ENCODE measurements around the gene COLQ. TPM values are rescaled to one million over a fixed set of nuclear protein-coding genes. Genes with fewer than 3 reads are reported as not detected.
"Not testable (repeated sequence)": the region's sequence is repeated elsewhere in the genome, so short reads cannot be mapped to it uniquely, and the experiment has no call there.

COLQ gene
- total RNA-seq, 1 donor from 2014 or later, result 1.2 TPM

DNA sequence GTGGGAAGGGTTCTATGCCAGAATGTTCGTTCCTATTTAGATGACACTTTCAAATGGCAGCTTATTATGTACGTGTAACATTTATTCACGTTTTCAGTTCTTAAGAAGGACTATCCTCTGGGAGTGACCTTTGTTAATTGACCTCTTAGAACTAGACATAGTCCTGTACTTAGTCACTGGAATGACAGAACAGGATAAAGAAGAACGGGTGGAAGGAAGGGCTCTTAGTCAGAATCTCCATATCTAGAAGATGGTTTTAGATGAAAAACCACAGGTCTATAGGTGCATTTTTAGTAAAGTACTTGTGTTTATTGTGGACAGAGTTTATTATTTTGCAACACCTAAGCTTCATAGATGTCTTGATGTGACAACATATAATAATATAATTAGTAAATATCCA is 100.6 kb downstream of the COLQ start:
- no peaks in the 10 kb centered on the region for H3K9me3 Mint-ChIP-seq
- ChIA-PET CTCF (no interaction called here), POLR2A (no interaction called here)
- ATAC-seq (ENCODE audit: low read depth) (no peak), DNase-seq (no peak)
- intact Hi-C loops (cut with micrococcal nuclease), result loop anchor here (10.0 kb wide), 1 partner anchor 394 kb away; no protein-coding TSS in a partner anchor
- H3K27ac Mint-ChIP-seq, result no peak overlapping the region
- H3K27me3 Mint-ChIP-seq, result no peaks in the 10 kb centered on the region
- H3K4me1 Mint-ChIP-seq, result peaks cover 8% of the 10 kb centered on the region
- TF ChIP-seq, protein P1, sequence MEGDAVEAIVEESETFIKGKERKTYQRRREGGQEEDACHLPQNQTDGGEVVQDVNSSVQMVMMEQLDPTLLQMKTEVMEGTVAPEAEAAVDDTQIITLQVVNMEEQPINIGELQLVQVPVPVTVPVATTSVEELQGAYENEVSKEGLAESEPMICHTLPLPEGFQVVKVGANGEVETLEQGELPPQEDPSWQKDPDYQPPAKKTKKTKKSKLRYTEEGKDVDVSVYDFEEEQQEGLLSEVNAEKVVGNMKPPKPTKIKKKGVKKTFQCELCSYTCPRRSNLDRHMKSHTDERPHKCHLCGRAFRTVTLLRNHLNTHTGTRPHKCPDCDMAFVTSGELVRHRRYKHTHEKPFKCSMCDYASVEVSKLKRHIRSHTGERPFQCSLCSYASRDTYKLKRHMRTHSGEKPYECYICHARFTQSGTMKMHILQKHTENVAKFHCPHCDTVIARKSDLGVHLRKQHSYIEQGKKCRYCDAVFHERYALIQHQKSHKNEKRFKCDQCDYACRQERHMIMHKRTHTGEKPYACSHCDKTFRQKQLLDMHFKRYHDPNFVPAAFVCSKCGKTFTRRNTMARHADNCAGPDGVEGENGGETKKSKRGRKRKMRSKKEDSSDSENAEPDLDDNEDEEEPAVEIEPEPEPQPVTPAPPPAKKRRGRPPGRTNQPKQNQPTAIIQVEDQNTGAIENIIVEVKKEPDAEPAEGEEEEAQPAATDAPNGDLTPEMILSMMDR (IDR thresholded peaks at IDR 0.05), result no peak
- H3K36me3 Mint-ChIP-seq (ENCODE audit: low read depth), result peaks cover 57% of the 10 kb centered on the region
- no peak overlapping the region for H3K4me3 Mint-ChIP-seq

DNA sequence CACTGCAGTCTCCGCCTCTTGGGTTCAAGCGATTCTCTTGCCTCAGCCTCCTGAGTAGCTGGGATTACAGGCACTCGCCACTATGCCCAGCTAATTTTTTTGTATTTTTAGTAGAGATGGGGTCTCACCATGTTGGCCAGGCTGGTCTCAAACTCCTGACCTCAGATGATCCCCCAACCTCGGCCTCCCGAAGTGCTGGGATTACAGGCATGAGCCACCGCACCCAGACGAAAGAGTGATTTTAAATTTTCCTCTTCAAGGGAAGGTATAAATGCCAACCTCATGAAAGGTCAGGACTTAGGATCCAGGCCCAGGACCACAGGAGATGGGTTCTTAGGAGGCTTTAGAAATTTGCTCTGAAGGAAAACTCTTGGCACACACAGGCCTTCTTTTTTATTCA is 110.5 kb downstream of the COLQ start:
- CTCF ChIA-PET; H3K4me3 Mint-ChIP-seq; DNase-seq; H3K27me3 Mint-ChIP-seq; H3K4me1 Mint-ChIP-seq; H3K27ac Mint-ChIP-seq; H3K9me3 Mint-ChIP-seq; ATAC-seq (ENCODE audit: low read depth); intact Hi-C loops (cut with micrococcal nuclease): not testable (repeated sequence)
- POLR2A ChIA-PET, result interaction anchor here (0.6 kb wide), 1 partner anchor 229 kb away, joined by 3 read pairs; no protein-coding TSS in a partner anchor
- H3K36me3 Mint-ChIP-seq (ENCODE audit: low read depth), result peaks cover 59% of the 10 kb centered on the region

DNA sequence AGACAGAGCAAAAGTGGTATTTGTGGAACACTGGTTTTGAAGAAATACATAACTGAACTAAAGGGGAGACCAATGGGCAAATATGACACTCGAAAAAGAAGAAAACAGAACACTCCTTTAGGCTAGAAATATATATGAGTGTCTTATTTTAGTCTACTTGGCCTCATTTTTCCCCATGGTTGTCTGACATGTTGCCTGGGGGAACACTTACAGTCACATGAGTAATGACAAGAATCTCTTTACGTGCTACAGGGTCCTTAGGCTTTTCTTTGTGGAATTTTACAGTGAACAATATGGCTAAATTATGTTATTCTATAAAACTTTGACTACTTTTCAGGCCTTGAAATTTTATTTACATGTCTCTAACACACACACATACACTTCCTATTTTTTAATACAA is 111.7 kb downstream of the COLQ start:
- Mint-ChIP-seq H3K27ac (no peak overlapping the region), H3K4me1 (peaks cover 7% of the 10 kb centered on the region), H3K27me3 (no peaks in the 10 kb centered on the region), H3K9me3 (no peaks in the 10 kb centered on the region), H3K36me3 (ENCODE audit: low read depth) (peaks cover 47% of the 10 kb centered on the region), H3K4me3 (no peak overlapping the region)
- TF ChIP-seq, protein P1 (IDR thresholded peaks at IDR 0.05), result no peak
- ATAC-seq (ENCODE audit: low read depth) (no peak), DNase-seq (no peak)
- ChIA-PET CTCF (interaction anchor here (3.6 kb wide), 1 partner anchor 206 kb away, joined by 28 read pairs; no protein-coding TSS in a partner anchor), POLR2A (no interaction called here)
- intact Hi-C loops (cut with micrococcal nuclease), result no loop called here

DNA sequence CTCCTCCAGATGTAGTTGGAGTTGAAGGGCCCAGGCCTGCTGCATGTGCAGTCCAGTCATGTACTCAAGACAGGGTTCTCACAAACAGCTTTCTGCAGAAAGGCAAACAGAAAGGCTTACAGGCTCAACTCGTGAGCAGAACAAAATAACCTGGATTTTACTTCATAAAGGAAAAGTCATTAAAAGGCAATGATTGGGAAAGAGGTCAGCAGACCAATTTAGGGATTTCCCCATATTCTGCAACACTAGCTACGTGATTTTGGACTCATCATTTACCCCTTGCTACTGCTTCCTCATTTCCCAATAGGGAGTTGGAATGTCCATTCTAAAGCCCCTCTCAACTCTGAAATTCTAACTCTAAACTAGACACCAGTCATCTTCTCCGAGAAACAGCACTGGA is 112.3 kb downstream of the COLQ start:
- H3K4me1 Mint-ChIP-seq, result peaks cover 9% of the 10 kb centered on the region
- ChIA-PET POLR2A (no interaction called here), CTCF (interaction anchor here (0.9 to 3.6 kb wide), 2 partner anchors 10 to 206 kb away, joined by 3 to 28 read pairs; no protein-coding TSS in a partner anchor)
- TF ChIP-seq, protein P1 (IDR thresholded peaks at IDR 0.05), result no peak
- no peak overlapping the region for H3K27ac Mint-ChIP-seq
- peaks cover 42% of the 10 kb centered on the region for H3K36me3 Mint-ChIP-seq (ENCODE audit: low read depth)
- H3K27me3 Mint-ChIP-seq, result no peaks in the 10 kb centered on the region
- ATAC-seq (ENCODE audit: low read depth), result no peak
- DNase-seq, result no peak
- H3K4me3 Mint-ChIP-seq, result no peak overlapping the region
- no peaks in the 10 kb centered on the region for H3K9me3 Mint-ChIP-seq
- intact Hi-C loops (cut with micrococcal nuclease), result no loop called here

DNA sequence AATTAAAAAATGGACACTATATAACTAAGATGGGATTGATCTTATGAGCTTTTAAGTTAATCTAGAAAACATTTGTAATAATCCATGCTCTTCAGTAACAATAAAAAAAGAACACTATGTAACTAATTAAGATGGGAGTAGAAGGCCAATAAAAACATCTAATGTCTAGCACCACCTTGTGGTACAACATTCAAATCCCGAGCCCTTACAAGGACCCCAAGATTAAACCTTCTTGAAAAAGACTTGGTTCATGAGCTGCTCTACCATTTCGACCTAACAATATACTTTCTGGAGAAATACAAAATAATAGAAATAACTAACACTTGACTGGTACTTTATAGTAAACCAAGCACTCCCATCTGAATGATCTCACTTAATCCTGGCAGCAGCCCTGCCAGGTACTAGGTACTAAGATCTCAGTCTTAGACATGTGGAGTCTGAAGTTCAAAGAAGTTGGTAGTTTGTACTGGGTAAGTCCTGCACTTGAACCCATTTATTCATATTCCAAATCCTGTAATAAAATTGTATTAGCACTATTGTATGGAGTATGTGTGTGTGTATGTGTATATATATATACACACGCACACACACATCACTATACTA is 116.0 kb downstream of the COLQ start:
- DNase-seq (no peak), ATAC-seq (ENCODE audit: low read depth) (peak; percentile 73)
- Mint-ChIP-seq H3K27me3 (no peaks in the 10 kb centered on the region), H3K27ac (no peak overlapping the region), H3K9me3 (no peaks in the 10 kb centered on the region), H3K36me3 (ENCODE audit: low read depth) (peaks cover 15% of the 10 kb centered on the region), H3K4me1 (peaks cover 24% of the 10 kb centered on the region), H3K4me3 (no peak overlapping the region)
- ChIA-PET CTCF (interaction anchor here (0.9 to 4.3 kb wide), 41 partner anchors 19 to 484 kb away, joined by 3 to 156 read pairs (median 5); partner anchors contain the start of genes CAPN7 and SH3BP5), POLR2A (interaction anchor here (0.7 to 1.7 kb wide), 8 partner anchors 21 to 204 kb away, joined by 3 to 9 read pairs (median 4); partner anchors contain the start of genes CAPN7 and SH3BP5)
- TF ChIP-seq, protein P1 (IDR thresholded peaks at IDR 0.05), result peak; percentile 27
- intact Hi-C loops (cut with micrococcal nuclease), result loop anchor here (1.0 kb wide), 7 partner anchors 27 to 297 kb away; partner anchors contain the start of gene CAPN7

Data from activated B cell treated with CpG ODN at 0.5 μM for 24 hours (primary cell).